ENCODE results near the gene CCL27.

DNA sequence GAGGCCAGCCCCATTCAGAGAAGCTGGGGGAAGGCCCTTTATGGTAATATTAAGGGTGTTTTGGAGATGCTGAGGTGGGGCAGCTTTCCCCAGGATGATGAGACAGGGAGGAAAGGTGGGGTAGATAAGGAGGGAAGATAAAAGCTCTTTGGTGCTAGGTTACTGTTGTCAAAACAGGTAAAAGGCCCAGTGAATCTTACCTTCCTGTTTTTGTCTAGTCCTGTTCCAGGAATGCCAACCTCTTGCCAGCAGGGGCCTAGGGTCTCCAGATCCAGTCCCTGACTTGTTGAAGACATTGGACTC, 797 bp upstream of the CCL27 start:
- TF ChIP-seq POLR2A (IDR thresholded peaks at IDR 0.05; ENCODE audit: low read depth) (no peak), CTCF (IDR thresholded peaks at IDR 0.05) (no peak), POLR2AphosphoS5 (IDR thresholded peaks at IDR 0.05) (no peak), EP300 (IDR thresholded peaks at IDR 0.05) (no peak)
